ENCODE data around the gene ERO1B.
"Not testable (repeated sequence)": the region's sequence is repeated elsewhere in the genome, so short reads cannot be mapped to it uniquely, and the experiment has no call there.

The ERO1B gene

GRCh38 chr1:236281654-236282424, at the start of gene ERO1B:
Gene ERO1B (minus strand): TSS chr1:236281958. CDS start chr1:236281783, 175 bp downstream.
- peak; percentile 99 for DNase-seq (ENCODE audit: low read depth)
- no peak for TF ChIP-seq CTCF (IDR thresholded peaks at IDR 0.05; ENCODE audit: insufficient read depth, low read depth, low read length, missing control alignments)
- peak within 1 kb of the TSS; percentile 87 for H3K4me3 ChIP-seq (ENCODE audit: low read depth, low read length)

GRCh38 chr1:236331412-236331811, 49.7 kb upstream of the ERO1B start:
- DNase-seq (ENCODE audit: low read depth) = not testable (repeated sequence)

GRCh38 chr1:236326432-236326831, 44.7 kb upstream of the ERO1B start:
- no peak overlapping the region for H3K4me3 ChIP-seq (ENCODE audit: low read depth, low read length)
- no peak for TF ChIP-seq CTCF (IDR thresholded peaks at IDR 0.05; ENCODE audit: insufficient read depth, low read depth, low read length, missing control alignments)
- DNase-seq (ENCODE audit: low read depth) = no peak

More at GRCh38 chr1:236331412-236331811, 49.7 kb upstream of the ERO1B start:
- H3K4me3 ChIP-seq (ENCODE audit: low read depth, low read length) = not testable (repeated sequence)

GRCh38 chr1:236325567-236325966, 43.8 kb upstream of the ERO1B start:
- H3K4me3 ChIP-seq (ENCODE audit: low read depth, low read length) = no peak overlapping the region
- no peak for DNase-seq (ENCODE audit: low read depth)
- no peak for TF ChIP-seq CTCF (IDR thresholded peaks at IDR 0.05; ENCODE audit: insufficient read depth, low read depth, low read length, missing control alignments)

GRCh38 chr1:236323819-236324411, 42.2 kb upstream of the ERO1B start:
- no peak for TF ChIP-seq CTCF (IDR thresholded peaks at IDR 0.05; ENCODE audit: insufficient read depth, low read depth, low read length, missing control alignments)
- DNase-seq (ENCODE audit: low read depth) = no peak
- H3K4me3 ChIP-seq (ENCODE audit: low read depth, low read length) = no peak overlapping the region

GRCh38 chr1:236322566-236323409, 41.0 kb upstream of the ERO1B start:
- H3K4me3 ChIP-seq (ENCODE audit: low read depth, low read length) = no peak overlapping the region
- no peak for DNase-seq (ENCODE audit: low read depth)
- no peak for TF ChIP-seq CTCF (IDR thresholded peaks at IDR 0.05; ENCODE audit: insufficient read depth, low read depth, low read length, missing control alignments)

GRCh38 chr1:236321101-236321500, 39.3 kb upstream of the ERO1B start:
- TF ChIP-seq CTCF (IDR thresholded peaks at IDR 0.05; ENCODE audit: insufficient read depth, low read depth, low read length, missing control alignments) = no peak
- DNase-seq (ENCODE audit: low read depth) = no peak
- no peak overlapping the region for H3K4me3 ChIP-seq (ENCODE audit: low read depth, low read length)

Data from GM12865 (cell line).